Esophagus muscularis mucosa (tissue), 4 donors: ENCODE data around the gene PTPRT.

Experiments
- EP300 ChIP-seq: sonication (generic); formaldehyde crosslinking; IDR thresholded peaks from one replicate; pipeline ENCODE4 v1.6.1; 2017; ENCODE audit warnings: antibody characterized with exemption
- POLR2A ChIP-seq: fragments of 450-650 bp; IDR thresholded peaks from one replicate; pipeline ENCODE4 v1.6.1; 2017; ENCODE audit warnings: antibody characterized with exemption, moderate library complexity, mild to moderate bottlenecking, low read depth
- POLR2AphosphoS5 ChIP-seq, 2 donors: sonication (generic); formaldehyde crosslinking; IDR thresholded peaks; one replicate each; pipeline ENCODE4 v1.6.1; 2017; ENCODE audit warnings: antibody characterized with exemption in 2 of 2
- TF ChIP-seq, protein P1 (sequence below), 3 experiments: fragments of 200-600 bp in 2 of 3; fragments of 450-650 bp in 1 of 3; sonication (generic) in 2 of 3; IDR thresholded peaks; one replicate each; pipeline ENCODE4 v1.5.1; 2017 to 2019; ENCODE audit warnings: antibody characterized with exemption in 3 of 3, mild to moderate bottlenecking in 2 of 3, moderate library complexity in 1 of 3

DNA sequence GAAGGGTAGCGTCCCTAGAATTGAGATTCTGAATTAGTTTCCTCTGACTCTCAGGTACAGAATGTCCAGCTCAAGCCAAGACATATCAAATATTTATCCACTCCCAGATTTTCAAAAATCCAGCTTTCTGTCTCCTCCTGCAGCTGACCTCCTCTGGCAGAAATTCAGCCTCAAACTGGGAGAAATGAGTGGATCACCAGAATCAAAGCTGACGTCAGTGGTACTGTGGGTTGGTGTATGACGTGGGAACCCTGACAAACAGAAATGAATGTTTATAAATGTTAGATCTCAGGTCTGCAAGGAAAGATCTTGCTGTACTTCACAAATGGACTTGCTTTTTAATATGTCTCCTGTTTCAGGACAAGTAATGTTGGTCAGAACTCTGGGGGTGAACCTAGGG is 595.0 kb downstream of the PTPRT start:
- TF ChIP-seq POLR2A: no peak
- TF ChIP-seq, protein P1, sequence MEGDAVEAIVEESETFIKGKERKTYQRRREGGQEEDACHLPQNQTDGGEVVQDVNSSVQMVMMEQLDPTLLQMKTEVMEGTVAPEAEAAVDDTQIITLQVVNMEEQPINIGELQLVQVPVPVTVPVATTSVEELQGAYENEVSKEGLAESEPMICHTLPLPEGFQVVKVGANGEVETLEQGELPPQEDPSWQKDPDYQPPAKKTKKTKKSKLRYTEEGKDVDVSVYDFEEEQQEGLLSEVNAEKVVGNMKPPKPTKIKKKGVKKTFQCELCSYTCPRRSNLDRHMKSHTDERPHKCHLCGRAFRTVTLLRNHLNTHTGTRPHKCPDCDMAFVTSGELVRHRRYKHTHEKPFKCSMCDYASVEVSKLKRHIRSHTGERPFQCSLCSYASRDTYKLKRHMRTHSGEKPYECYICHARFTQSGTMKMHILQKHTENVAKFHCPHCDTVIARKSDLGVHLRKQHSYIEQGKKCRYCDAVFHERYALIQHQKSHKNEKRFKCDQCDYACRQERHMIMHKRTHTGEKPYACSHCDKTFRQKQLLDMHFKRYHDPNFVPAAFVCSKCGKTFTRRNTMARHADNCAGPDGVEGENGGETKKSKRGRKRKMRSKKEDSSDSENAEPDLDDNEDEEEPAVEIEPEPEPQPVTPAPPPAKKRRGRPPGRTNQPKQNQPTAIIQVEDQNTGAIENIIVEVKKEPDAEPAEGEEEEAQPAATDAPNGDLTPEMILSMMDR (IDR thresholded peaks at IDR 0.05): no peak
- no peak for TF ChIP-seq POLR2AphosphoS5 (IDR thresholded peaks at IDR 0.05)
- TF ChIP-seq EP300: no peak
